Measurements from ENCODE around the gene MTFR1L. TPM values are rescaled to one million over a fixed set of nuclear protein-coding genes. Genes with fewer than 3 reads are reported as not detected.

MTFR1L gene
- total RNA-seq, 1 donor from 2014 or later, result 15.0 TPM

- no peak for TF ChIP-seq CTCF (IDR thresholded peaks at IDR 0.05; ENCODE audit: insufficient read depth, low read length, severe bottlenecking)
- H3K27me3 ChIP-seq (ENCODE audit: control insufficient read depth, insufficient read depth, low read length), result peaks cover 4% of the 10 kb centered on the region
- no peaks in the 10 kb centered on the region for H3K36me3 ChIP-seq (ENCODE audit: control insufficient read depth, insufficient read depth, low read length)
- no peak for FAIRE-seq
- DNase-seq (ENCODE audit: low read depth), result no peak
- H3K4me3 ChIP-seq (ENCODE audit: low read depth, low read length), result no peak overlapping the region
Observed at GRCh38 chr1:25780318-25781129, 39.2 kb upstream of the MTFR1L start.

GRCh38 chr1:25781130-25781433 is 38.7 kb upstream of the MTFR1L start:
- no peak for TF ChIP-seq CTCF (IDR thresholded peaks at IDR 0.05; ENCODE audit: insufficient read depth, low read length, severe bottlenecking)
- no peaks in the 10 kb centered on the region for H3K36me3 ChIP-seq (ENCODE audit: control insufficient read depth, insufficient read depth, low read length)
- H3K4me3 ChIP-seq (ENCODE audit: low read depth, low read length), result no peak overlapping the region
- FAIRE-seq, result no peak
- DNase-seq (ENCODE audit: low read depth), result no peak
- H3K27me3 ChIP-seq (ENCODE audit: control insufficient read depth, insufficient read depth, low read length), result peaks cover 4% of the 10 kb centered on the region

- FAIRE-seq, result peak; percentile 90
- no peaks in the 10 kb centered on the region for H3K36me3 ChIP-seq (ENCODE audit: control insufficient read depth, insufficient read depth, low read length)
- H3K4me3 ChIP-seq (ENCODE audit: low read depth, low read length), result no peak overlapping the region
- DNase-seq (ENCODE audit: low read depth), result no peak
- H3K27me3 ChIP-seq (ENCODE audit: control insufficient read depth, insufficient read depth, low read length), result peaks cover 4% of the 10 kb centered on the region
- TF ChIP-seq CTCF (IDR thresholded peaks at IDR 0.05; ENCODE audit: insufficient read depth, low read length, severe bottlenecking), result no peak
Observed at GRCh38 chr1:25782608-25783201, 37.0 kb upstream of the MTFR1L start.

GRCh38 chr1:25784575-25785051 is 35.1 kb upstream of the MTFR1L start:
- no peak for TF ChIP-seq CTCF (IDR thresholded peaks at IDR 0.05; ENCODE audit: insufficient read depth, low read length, severe bottlenecking)
- FAIRE-seq, result peak; percentile 60
- H3K4me3 ChIP-seq (ENCODE audit: low read depth, low read length), result no peak overlapping the region
- H3K36me3 ChIP-seq (ENCODE audit: control insufficient read depth, insufficient read depth, low read length), result no peaks in the 10 kb centered on the region
- peaks cover 2% of the 10 kb centered on the region for H3K27me3 ChIP-seq (ENCODE audit: control insufficient read depth, insufficient read depth, low read length)
- no peak for DNase-seq (ENCODE audit: low read depth)

GRCh38 chr1:25785333-25786067 is 34.3 kb upstream of the MTFR1L start:
- Histone ChIP-seq H3K27me3 (ENCODE audit: control insufficient read depth, insufficient read depth, low read length) (no peaks in the 10 kb centered on the region), H3K4me3 (ENCODE audit: low read depth, low read length) (no peak overlapping the region), H3K36me3 (ENCODE audit: control insufficient read depth, insufficient read depth, low read length) (no peaks in the 10 kb centered on the region)
- no peak for DNase-seq (ENCODE audit: low read depth)
- no peak for FAIRE-seq
- TF ChIP-seq CTCF (IDR thresholded peaks at IDR 0.05; ENCODE audit: insufficient read depth, low read length, severe bottlenecking), result no peak

Data from bronchial epithelial cell (primary cell).